Measurements from ENCODE around the gene ZCCHC7. TPM values are rescaled to one million over a fixed set of nuclear protein-coding genes. Genes with fewer than 3 reads are reported as not detected.

Gene ZCCHC7
- polyA plus RNA-seq, 3 donors: 8.7 to 12.9 (median 12.5) TPM

- no peak overlapping the region for H3K4me3 Mint-ChIP-seq
- Histone ChIP-seq H3K4me3 (replicated peaks in 1 of 3; ENCODE audit: low read depth in 2 of 3, low read length in 3 of 3) (no peak overlapping the region), H3K27me3 (ENCODE audit: control insufficient read depth in 2 of 2, insufficient read depth in 2 of 2, low read length in 2 of 2) (no peaks in the 10 kb centered on the region), H3K79me2 (ENCODE audit: insufficient read depth, low read length) (no peaks in the 10 kb centered on the region), H3K4me1 (ENCODE audit: control insufficient read depth in 1 of 2, insufficient read depth in 2 of 2, low read length in 2 of 2) (no peaks in the 10 kb centered on the region), H3K27ac (ENCODE audit: low read depth in 1 of 2, low read length in 2 of 2) (no peak overlapping the region), H3K9me3 (replicated peaks in 1 of 2; ENCODE audit: control insufficient read depth in 1 of 2, insufficient read depth in 1 of 2, low read length in 2 of 2) (no peaks in the 10 kb centered on the region), H3K9ac (ENCODE audit: insufficient read depth, low read length, poor library complexity, severe bottlenecking) (no peak overlapping the region), H2AFZ (ENCODE audit: insufficient read depth, low read depth, low read length, poor library complexity, severe bottlenecking) (no peak overlapping the region), H3K36me3 (replicated peaks in 1 of 2; ENCODE audit: control insufficient read depth in 1 of 2, insufficient read depth in 2 of 2, low read length in 2 of 2) (no peaks in the 10 kb centered on the region), H4K20me1 (ENCODE audit: insufficient read depth, low read length) (no peaks in the 10 kb centered on the region), H3K4me2 (replicated peaks; ENCODE audit: extremely low read depth, low read length, poor library complexity, severe bottlenecking) (no peak overlapping the region)
- DNase-seq: no peak
- 96% methylated on average over 7 of the region's 11 CpGs for WGBS (ENCODE audit: insufficient coverage)
- peaks cover 0 to 3% (median 0%) of the 10 kb centered on the region in 7 donors for H3K9me3 Mint-ChIP-seq
- H3K36me3 Mint-ChIP-seq: no peaks in the 10 kb centered on the region
- TF ChIP-seq, protein P1, sequence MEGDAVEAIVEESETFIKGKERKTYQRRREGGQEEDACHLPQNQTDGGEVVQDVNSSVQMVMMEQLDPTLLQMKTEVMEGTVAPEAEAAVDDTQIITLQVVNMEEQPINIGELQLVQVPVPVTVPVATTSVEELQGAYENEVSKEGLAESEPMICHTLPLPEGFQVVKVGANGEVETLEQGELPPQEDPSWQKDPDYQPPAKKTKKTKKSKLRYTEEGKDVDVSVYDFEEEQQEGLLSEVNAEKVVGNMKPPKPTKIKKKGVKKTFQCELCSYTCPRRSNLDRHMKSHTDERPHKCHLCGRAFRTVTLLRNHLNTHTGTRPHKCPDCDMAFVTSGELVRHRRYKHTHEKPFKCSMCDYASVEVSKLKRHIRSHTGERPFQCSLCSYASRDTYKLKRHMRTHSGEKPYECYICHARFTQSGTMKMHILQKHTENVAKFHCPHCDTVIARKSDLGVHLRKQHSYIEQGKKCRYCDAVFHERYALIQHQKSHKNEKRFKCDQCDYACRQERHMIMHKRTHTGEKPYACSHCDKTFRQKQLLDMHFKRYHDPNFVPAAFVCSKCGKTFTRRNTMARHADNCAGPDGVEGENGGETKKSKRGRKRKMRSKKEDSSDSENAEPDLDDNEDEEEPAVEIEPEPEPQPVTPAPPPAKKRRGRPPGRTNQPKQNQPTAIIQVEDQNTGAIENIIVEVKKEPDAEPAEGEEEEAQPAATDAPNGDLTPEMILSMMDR (IDR thresholded peaks at IDR 0.05): no peak
- peaks cover 0 to 6% (median 0%) of the 10 kb centered on the region in 3 donors for H3K27me3 Mint-ChIP-seq (ENCODE audit: low read depth in 3 of 3)
- no peak overlapping the region for H3K27ac Mint-ChIP-seq
- no peaks in the 10 kb centered on the region for H3K4me1 Mint-ChIP-seq
- intact Hi-C loops (cut with micrococcal nuclease): no loop called here
These were observed 260.8 kb downstream of the ZCCHC7 start for GRCh38 chr9:37381094-37381741.

GRCh38 chr9:37382161-37382981 is 262.0 kb downstream of the ZCCHC7 start:
- Histone ChIP-seq H4K20me1 (ENCODE audit: insufficient read depth, low read length) (no peaks in the 10 kb centered on the region), H3K4me2 (replicated peaks; ENCODE audit: extremely low read depth, low read length, poor library complexity, severe bottlenecking) (no peak overlapping the region), H3K9me3 (replicated peaks in 1 of 2; ENCODE audit: control insufficient read depth in 1 of 2, insufficient read depth in 1 of 2, low read length in 2 of 2) (no peaks in the 10 kb centered on the region), H3K27ac (ENCODE audit: low read depth in 1 of 2, low read length in 2 of 2) (no peak overlapping the region), H3K4me3 (replicated peaks in 1 of 3; ENCODE audit: low read depth in 2 of 3, low read length in 3 of 3) (no peak overlapping the region), H2AFZ (ENCODE audit: insufficient read depth, low read depth, low read length, poor library complexity, severe bottlenecking) (no peak overlapping the region), H3K27me3 (ENCODE audit: control insufficient read depth in 2 of 2, insufficient read depth in 2 of 2, low read length in 2 of 2) (no peaks in the 10 kb centered on the region), H3K4me1 (ENCODE audit: control insufficient read depth in 1 of 2, insufficient read depth in 2 of 2, low read length in 2 of 2) (no peaks in the 10 kb centered on the region), H3K79me2 (ENCODE audit: insufficient read depth, low read length) (no peaks in the 10 kb centered on the region), H3K9ac (ENCODE audit: insufficient read depth, low read length, poor library complexity, severe bottlenecking) (no peak overlapping the region), H3K36me3 (replicated peaks in 1 of 2; ENCODE audit: control insufficient read depth in 1 of 2, insufficient read depth in 2 of 2, low read length in 2 of 2) (no peaks in the 10 kb centered on the region)
- Mint-ChIP-seq H3K4me1 (no peaks in the 10 kb centered on the region), H3K36me3 (no peaks in the 10 kb centered on the region), H3K27ac (no peak overlapping the region), H3K4me3 (no peak overlapping the region), H3K9me3 (peaks cover 0 to 3% (median 0%) of the 10 kb centered on the region in 7 donors), H3K27me3 (ENCODE audit: low read depth in 3 of 3) (peaks cover 0 to 2% (median 0%) of the 10 kb centered on the region in 3 donors)
- intact Hi-C loops (cut with micrococcal nuclease): no loop called here
- TF ChIP-seq, protein P1 (IDR thresholded peaks at IDR 0.05): no peak
- WGBS (ENCODE audit: insufficient coverage): 95% methylated on average over 12 of the region's 14 CpGs
- DNase-seq: no peak
